Hindlimb muscle (tissue), 1 donor: Measurements from ENCODE around the gene SPTB. TPM values are rescaled to one million over a fixed set of nuclear protein-coding genes. Genes with fewer than 3 reads are reported as not detected.
"Not testable (repeated sequence)": the region's sequence is repeated elsewhere in the genome, so short reads cannot be mapped to it uniquely, and the experiment has no call there.

Experiments used
- DNase-seq: peaks from one replicate; pipeline ENCODE4 v3.0.0-alpha.2; 2013
- polyA plus RNA-seq: library from polyadenylated mRNA; unstranded; fragments of 120-200 nt; gene quantifications from one replicate; pipeline ENCODE4 v1.2.1, GENCODE V29; 2013; ENCODE audit not compliant: insufficient read length

Gene SPTB
- polyA plus RNA-seq, 1 donor = 215 TPM

DNA sequence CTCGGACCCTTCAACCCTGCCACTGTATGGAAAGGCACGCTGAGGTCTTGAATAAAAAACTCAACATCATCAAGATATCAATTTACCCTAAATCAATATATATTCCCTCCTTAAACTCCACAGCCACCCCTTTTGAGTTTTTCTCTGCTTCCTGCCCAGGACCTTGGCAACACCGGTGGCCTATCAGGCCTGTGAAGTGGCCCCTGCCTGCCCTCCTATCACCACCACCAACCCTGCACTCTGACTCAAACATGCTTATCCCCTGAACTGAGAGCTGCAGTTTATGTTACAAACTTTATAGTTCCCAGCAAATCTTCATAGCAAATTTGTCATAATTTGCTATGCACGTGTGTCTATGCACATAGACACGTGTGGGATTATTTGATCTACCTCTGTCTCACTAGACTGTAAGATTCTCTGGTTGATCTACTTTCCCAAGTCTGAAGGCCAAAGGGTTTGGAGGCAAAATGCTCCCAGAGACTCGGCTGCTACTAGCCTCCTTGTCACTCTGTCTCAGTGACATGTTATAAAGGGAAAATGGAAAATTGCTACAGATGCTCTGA is 63.4 kb downstream of the SPTB start:
- no peak for DNase-seq

DNA sequence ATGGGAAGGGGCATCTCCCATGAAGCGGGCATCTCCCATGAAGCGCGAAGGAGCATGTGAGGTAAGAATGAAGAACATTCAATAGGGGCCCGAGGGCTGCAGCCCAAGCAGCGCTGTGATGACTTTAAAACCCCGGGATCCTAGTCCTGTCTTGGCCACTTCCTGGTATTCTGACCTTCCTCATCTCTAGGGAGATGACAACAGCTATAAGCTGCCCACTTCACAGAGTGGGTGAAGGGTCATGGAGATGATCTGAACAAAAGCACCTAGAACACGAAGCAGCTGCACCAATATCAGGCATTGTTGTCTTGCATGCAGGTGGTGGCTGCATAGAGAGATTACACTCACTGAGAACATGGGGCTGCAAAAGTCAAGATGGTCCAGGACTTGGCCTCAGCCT is 64.5 kb downstream of the SPTB start:
- DNase-seq = no peak

DNA sequence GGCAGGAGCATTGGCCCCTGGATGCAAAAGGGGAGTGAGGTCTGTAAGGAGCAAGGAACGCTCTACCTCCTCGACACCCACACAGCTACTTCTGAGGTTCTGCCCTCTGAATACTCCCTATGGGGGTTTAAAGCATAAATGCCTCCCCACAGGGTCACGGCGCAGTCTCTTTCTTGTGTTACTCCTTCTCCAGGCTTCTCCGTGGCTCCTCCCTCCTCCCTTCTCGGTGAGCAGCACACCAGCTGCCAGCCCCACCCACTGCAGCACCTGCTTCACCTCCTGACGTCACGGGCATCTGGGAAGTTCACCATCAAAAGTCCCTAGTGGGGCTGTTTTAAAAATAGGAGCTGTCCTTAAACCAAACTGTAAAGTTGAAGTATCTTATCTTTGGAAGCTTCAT is 67.3 kb downstream of the SPTB start:
- DNase-seq = no peak

DNA sequence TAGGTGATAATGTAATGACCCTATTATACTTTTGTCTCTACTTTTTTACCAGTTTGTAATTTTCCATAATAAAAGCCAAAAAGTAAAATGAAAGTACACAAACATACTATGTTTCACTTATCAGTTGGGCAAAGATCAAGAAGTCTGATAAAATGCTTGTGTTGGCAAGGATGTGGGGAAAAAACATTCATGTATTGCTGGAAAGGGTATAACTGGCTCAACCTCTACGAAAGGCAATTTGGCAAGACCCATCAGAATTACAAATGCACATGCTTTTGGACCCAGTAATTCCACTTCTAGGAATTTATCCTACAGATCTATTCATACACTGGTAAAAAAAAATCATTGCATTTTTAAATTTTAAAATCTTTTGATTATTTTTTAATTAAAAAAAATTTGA is 68.0 kb downstream of the SPTB start:
- no peak for DNase-seq

DNA sequence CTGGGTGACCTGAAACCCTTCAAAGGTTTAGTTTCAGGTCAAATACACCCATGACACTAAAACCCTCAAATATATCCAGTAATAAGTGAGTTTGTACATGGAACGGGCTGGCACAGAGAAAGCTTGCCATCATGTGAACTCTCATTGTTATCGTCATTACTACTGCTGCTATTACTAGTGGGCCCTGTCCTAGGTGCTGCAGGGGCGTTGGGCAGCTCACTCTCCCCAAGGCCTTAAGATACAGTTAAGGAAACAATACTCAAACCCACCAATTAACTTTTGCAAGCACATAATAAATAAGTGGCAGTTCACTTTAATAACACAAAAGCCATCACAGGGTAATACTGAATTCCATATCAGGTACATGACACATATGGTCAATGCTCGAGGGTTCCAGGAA is 71.3 kb downstream of the SPTB start:
- DNase-seq = no peak

DNA sequence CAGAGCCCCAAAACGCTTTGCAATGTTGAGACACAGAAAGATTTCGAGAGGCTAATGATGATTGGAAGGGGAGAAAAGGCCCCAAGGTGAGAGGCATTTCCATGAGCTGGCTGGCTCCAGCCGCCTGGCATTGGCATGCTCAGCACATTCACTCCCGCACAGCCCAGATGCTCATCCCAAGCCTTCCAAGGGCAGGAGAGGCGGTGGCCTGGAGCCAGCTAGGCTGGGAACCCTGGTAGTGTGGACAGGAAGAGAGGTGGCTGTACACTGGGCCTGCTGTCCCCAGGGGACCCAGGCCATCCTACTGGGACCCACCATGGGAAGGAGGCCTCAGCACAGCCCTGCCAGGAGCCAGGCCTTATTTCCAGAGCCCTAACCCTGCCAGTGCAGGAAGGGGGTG is 72.2 kb downstream of the SPTB start:
- no peak for DNase-seq

DNA sequence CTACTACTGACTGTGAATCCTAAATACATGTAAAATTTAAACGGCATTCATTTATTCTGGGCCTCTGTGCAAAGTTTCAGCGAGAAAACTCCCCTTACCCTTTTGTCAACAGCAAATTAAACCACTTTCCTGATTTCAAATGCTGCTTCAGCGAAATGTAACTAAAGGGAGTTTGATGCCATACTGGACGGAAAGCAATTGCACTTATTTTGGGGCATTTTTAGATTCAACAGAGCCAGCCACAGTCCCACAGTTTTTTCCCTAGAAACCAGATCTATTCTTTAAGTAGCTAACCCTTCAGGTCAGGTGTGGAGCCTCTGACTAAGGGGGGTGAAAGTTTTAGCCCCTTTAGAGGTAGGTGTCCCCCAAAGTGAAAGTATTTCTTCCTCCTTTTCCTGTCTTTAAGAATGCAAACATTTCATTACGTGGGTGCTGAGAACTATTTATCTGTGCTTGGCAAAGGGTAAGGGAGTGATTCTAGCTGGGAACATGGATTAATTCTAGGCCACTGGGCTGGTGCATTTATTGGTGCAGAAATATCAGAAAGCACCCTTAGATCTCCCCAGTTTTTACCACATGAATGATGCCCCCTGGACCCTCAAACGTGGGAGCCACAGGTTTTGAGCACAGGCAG is 72.7 kb downstream of the SPTB start:
- DNase-seq = no peak

DNA sequence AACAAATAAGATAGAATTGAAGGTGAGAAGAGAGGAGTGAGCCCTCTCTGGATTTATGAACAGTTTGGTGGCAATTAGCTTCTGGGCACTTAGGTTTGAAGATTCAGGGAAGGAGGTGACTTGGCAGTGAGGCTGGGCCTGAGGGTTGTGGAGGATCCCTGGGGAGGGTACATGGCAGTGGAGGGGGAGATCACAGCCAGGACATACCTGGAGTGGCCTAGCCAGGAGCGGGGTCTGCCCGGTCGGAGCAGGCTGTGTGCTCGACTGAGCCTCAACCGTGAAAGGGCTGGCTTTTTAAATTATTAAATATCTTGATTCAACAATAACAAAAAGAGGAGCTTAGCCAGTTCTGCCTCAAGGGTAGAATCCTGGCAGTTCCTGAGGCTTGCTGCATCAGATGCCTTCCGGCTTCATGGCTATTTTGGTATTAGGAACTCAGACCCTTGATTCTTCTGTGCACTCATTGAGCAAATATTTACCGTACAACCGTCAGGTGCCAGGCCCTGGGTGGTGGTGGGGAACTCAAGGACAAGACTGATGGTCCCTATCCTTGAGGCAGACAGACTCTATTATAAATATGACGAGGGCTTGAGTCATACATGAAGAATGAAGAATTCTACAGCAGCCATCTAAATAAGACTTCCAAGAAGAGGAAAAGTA is 73.4 kb downstream of the SPTB start:
- no peak for DNase-seq

DNA sequence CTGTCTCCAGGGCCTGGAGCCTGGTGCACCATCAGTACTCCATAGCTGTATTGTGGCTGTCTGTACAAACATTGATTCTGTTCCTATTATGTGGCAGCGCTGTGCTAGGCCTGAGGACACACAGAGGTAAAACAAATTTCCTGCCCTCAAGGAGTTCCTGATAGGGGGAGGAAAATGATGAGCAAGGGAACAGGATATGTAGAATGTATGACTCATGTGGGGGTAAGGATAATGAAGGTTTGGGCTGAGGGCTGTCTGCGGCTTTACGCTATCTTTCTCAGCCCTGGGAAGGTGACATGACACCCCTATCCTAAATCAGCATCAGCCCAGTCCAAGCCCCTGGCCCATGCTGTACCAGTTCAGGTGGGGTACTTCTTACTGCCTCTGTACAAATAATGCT is 74.1 kb downstream of the SPTB start:
- DNase-seq = not testable (repeated sequence)

DNA sequence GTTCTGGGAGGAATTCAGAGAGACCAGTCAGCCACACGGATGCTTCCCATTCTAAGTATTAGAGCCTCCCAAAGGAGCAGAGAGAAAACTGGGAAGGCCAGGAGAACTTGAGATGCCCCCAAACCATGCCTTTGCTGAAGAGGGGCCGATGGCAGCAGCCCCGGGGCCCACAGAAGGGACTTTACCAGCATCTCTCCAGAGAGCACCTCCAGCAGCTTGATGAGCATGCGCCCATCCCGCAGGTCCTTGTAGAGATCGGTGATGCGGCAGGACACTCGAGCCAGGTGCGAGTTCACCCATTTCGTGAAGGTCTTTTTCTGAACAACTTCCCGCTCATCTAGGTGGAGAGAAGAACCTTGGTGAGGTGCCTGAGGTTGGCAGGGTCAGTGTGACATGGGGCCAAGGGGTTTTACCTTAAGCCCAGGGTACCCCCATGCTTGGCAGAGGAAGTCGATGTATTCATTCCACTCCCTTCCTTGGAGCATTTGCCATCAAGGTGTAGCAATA is 74.9 kb downstream of the SPTB start:
- no peak for DNase-seq

DNA sequence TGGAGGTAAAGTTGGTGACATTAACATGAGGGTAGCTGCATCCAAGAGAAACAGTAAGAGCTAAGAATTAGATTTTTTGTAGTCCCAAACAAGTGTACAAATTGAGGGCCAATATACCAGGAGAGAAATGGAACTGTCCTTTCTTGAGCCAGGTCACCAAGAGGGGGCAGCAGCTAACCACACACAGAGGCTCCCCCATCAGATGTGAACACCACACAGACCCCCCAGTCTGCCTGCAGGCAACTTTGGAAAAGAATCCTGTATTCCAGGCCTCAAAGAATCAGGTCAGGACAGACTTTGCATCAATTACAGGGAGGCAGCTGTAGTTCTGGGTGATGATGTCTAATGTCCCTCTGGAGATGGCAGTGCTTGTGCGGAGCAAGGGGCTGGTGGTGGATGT is 77.9 kb downstream of the SPTB start:
- no peak for DNase-seq

DNA sequence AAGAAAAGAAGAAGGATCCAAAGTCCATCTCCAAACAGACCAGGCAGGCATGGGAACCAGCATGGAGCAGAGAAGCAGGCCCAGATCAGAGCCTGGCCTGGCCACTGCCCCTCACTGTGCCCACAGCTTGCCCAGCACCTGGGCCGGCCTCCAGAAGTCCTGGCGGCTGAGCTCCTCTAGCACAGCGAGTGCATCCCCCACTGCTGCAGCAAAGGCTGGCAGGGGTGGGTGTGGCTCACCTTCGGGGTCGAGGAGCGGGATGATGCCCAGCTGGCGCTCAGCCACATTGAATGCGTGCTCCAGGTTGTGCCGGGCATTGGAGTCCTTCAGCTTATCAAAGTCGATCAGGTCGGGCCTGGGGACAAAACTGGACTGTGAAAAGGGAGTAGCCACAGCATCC is 78.7 kb downstream of the SPTB start:
- no peak for DNase-seq

DNA sequence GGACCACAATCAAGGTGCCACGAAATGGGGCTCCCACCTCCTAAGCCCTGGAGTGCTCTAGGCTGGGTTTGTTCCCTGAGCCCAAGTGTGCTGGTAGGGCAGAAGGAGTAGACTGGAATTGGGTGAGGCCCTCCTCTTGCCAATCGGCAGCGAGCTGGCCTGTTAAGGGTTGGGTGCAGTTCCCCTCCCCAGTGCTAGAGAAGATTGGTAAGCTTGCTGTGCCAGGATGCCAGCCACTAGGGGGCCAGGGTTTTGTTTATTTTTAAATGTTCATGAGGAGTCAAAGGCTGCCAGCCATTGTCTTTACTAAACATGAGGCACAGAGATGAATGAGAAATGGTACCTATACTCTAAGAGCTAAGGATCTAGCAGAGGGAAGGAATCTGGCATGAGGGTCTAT is 79.7 kb downstream of the SPTB start:
- DNase-seq = no peak

DNA sequence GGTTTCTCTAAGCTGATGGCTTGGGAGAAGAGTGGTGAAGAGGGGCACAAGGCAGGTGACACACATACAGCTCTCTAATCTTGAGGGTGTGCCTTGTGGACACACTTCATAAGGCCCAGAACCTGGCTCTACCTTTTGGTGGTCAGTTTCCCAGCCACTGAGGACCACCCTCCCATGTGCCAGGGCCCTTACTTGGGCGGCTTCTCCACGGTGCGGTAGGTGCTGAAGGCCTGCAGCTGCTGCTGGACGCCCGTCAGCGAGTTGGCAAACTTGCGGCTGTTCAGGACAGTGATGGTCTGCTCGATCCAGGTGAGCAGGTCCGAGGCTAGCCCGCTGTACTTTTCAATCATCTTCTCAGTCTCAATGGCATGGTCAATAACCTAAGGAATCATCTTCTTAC is 80.2 kb downstream of the SPTB start:
- DNase-seq = no peak

DNA sequence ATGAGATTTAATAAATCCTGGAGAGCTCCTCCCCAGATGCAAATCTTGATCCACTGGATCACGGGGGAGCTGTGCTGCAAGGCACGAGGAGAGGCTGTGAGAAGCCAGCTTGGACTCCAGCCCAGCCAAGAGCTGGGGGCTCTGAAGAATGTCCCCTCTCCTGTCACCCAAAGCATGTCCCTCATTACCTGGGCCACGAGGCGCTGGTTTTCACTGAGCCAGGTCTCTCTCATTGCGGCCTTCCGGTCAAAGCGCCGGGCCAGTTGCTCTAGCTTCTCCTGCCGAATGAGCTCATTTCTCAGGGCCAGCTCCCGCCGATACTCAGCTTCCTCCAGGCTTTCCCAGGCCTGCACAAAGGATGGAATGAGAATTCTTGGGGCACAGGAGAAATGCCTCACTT is 83.3 kb downstream of the SPTB start:
- no peak for DNase-seq

DNA sequence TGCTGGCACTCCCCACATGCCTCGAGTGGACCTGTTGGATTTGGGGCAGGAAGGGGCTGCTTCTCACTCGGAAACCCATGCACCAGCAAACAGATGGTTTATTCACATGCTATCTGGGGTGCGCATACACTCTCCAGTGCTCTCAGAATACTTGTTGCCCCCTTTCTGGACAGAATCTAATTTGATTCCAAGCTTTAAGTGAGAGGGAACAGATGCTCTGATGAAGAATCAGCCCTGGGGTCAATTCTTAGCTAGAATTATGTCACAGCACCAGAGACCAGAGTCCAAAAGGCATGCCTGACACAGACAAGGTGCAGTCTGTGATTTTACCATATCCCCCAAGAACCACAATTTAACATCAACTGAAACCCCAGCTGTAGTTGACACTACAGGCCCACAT is 83.8 kb downstream of the SPTB start:
- no peak for DNase-seq

DNA sequence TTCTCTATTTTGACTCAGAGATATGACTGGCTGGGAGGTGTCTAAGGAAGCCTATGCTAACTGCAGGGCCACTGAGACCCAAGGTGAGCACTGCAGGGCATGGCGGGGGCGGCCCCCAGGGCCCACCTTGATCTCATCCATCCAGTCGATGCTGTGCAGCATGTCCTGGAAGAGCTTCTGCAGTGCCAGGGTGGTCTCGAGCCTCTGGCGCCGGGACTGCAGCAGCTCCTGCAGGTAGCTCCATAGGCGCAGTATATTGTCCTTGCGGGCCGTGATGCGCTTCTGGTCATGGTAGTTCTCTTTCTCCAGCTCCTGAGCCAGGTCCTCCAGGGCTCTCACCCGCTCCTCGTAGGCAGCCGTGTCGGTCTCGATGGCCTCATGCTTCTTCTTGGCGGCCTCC is 84.5 kb downstream of the SPTB start:
- DNase-seq = no peak

DNA sequence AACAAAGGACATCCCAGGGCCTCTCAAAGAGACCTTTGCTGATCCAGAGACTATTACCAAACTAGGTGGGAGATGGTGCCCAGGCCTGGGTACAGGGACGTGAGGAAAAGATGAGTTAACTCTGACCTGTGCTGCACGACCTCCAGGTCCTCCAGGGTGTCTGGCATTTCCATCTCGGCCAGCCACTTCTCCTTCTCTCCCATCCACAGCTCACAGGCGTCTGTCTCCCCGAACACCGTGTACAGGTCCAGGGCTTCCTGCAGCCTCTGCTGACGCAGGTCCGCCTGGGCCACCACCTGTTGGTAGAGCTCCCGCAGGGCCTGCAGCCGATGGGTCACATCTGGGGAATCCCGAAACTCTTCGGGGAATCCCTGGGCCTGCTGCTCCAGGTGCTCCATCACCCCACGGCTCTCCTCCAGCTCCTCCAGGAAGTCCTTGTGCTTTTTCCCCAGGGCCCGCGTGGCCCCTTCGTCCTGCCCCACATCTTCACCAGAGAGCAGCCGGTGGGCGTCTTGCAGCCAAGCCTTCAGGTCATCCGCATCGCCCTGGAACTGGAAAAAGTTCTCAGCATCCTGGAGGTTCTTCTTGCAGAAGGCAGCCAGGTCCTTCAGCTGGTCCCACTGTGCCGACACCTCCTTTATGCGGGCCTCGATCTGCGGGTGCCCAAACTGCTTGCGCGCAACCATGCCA is 86.7 kb downstream of the SPTB start:
- DNase-seq = no peak

DNA sequence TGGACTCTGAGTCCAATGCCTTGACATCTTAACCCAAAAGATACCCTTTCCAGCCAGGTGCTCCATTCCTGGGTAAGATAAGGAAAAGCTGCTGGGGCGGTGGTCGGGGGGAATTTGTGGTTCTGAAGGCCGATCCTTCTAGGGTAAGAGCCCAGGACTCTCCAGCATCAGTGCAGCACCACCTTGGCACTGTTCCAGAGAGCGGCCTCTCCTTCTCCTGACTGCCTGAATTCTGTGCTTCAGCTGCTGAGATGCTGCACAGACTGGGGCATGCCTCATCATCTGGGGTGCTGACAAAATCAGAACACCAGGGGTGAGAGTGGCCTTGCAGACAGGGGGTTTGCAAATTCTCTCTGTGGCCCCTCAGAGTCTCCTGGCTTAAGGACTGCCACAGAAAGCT is 87.5 kb downstream of the SPTB start:
- DNase-seq = no peak

DNA sequence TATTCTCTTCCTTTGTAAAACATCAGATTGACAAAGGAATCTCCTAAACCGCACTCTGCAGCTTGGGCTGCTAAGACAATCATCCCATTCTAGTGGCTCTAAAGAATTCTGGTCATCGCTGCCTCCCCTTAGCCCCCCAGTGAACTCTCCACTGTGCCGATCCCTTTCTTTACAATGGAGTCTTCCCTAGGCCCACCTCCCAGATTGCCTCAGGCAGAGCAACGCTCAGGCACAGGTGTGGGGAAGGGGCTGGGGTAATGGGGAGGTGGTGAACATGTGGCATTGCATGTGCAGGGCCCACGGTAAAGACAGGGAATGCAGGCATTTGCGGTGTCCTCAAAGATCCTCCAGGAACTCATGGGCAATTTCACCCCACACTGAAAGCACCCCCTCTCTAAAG is 89.2 kb downstream of the SPTB start:
- no peak for DNase-seq

DNA sequence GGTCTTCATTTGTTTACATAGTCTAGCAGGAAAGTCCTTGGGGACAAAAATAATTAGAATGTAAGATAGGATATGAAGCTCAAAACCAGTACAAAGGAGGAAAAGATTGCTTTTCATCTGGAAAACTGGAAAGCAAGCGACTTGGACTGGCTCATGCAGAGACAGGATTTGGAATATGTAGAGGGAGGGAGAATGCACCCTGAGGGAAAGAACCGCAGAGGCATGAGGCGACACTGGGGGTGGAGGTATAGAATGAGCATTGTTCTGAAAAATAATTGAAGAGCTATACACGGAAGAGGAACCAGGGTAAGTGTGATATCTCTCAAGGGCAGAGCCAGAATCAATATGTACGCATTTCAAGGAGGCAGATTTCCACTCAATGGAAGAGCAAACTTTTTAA is 90.0 kb downstream of the SPTB start:
- no peak for DNase-seq

DNA sequence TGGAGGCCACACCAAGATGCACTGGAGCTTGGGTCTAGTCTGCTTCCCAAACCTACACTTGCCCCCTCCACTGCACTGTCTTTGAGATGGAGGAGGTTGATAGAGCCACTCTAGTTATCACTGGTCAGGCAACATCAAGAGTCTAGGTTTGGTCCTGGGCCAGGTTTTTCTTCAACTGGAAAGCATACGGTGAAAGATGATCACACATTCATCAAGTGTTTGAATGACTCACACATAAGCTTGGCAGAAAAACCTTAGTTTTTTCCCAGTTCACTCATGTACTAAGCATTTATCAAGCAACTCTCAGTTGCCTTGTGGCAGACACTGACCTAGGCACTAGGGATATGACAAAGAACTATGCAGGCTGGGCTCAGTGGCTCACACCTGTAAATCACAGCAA is 91.0 kb downstream of the SPTB start:
- no peak for DNase-seq

DNA sequence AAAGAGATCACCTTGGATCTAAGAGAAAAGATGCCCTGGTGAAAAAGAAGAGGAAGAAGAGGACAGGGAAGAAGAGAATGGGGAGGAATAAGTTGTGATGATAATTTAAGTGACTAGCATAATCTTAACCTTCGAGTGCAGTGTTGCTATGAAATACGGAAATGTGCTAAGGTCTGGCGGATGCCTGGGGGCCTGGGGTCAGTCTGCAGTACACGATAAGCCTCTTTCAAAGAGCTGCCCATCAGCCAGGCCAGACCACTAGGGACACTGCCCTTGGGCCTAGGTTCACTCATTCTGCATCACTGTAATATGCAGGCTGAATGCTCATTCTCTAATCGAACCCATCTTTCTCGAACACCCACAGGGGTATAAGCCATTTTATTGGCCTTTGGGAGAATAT is 92.1 kb downstream of the SPTB start:
- no peak for DNase-seq
